ENCODE data around the gene ZNF764.
A peak's percentile ranks its signal among the peaks of the same experiment; 100 is the strongest.

The ZNF764 gene

GRCh38 chr16:30565984-30566383 lies 7.8 kb upstream of the ZNF764 start:
- no peak for TF ChIP-seq CTCF (IDR thresholded peaks at IDR 0.05; ENCODE audit: low read depth, low read length)
- no peak for DNase-seq (ENCODE audit: low read depth, low spot score)
- no peak overlapping the region for H3K4me3 ChIP-seq (ENCODE audit: low read depth, low read length)
- in situ Hi-C loops (cut with HindIII; ENCODE audit: low sequenced_read_pairs) = no loop called here

- H3K4me3 ChIP-seq (ENCODE audit: low read depth, low read length) = no peak overlapping the region
- TF ChIP-seq CTCF (IDR thresholded peaks at IDR 0.05; ENCODE audit: low read depth, low read length) = no peak
- in situ Hi-C loops (cut with HindIII; ENCODE audit: low sequenced_read_pairs) = no loop called here
- no peak for DNase-seq (ENCODE audit: low read depth, low spot score)
These were observed 7.4 kb upstream of the ZNF764 start for GRCh38 chr16:30565526-30565925.

- no peak for TF ChIP-seq CTCF (IDR thresholded peaks at IDR 0.05; ENCODE audit: low read depth, low read length)
- no peak for DNase-seq (ENCODE audit: low read depth, low spot score)
- H3K4me3 ChIP-seq (ENCODE audit: low read depth, low read length) = no peak overlapping the region
- in situ Hi-C loops (cut with HindIII; ENCODE audit: low sequenced_read_pairs) = no loop called here
These were observed 3.8 kb upstream of the ZNF764 start for GRCh38 chr16:30562021-30562420.

GRCh38 chr16:30561089-30561816 lies 3.1 kb upstream of the ZNF764 start:
- no peak for DNase-seq (ENCODE audit: low read depth, low spot score)
- peak overlapping the region; percentile 29 for H3K4me3 ChIP-seq (ENCODE audit: low read depth, low read length)

GRCh38 chr16:30559690-30560089 lies 1.5 kb upstream of the ZNF764 start:
- in situ Hi-C loops (cut with HindIII; ENCODE audit: low sequenced_read_pairs) = no loop called here
- H3K4me3 ChIP-seq (ENCODE audit: low read depth, low read length) = no peak overlapping the region
- TF ChIP-seq CTCF (IDR thresholded peaks at IDR 0.05; ENCODE audit: low read depth, low read length) = no peak
- no peak for DNase-seq (ENCODE audit: low read depth, low spot score)

More at GRCh38 chr16:30561089-30561816, 3.1 kb upstream of the ZNF764 start:
- in situ Hi-C loops (cut with HindIII; ENCODE audit: low sequenced_read_pairs) = no loop called here
- TF ChIP-seq CTCF (IDR thresholded peaks at IDR 0.05; ENCODE audit: low read depth, low read length) = no peak

GRCh38 chr16:30558789-30559377 lies 709 bp upstream of the ZNF764 start:
- TF ChIP-seq CTCF (IDR thresholded peaks at IDR 0.05; ENCODE audit: low read depth, low read length) = no peak
- H3K4me3 ChIP-seq (ENCODE audit: low read depth, low read length) = peak overlapping the region; percentile 2
- in situ Hi-C loops (cut with HindIII; ENCODE audit: low sequenced_read_pairs) = no loop called here
- no peak for DNase-seq (ENCODE audit: low read depth, low spot score)

Measured in astrocyte of the spinal cord (primary cell).